Measurements from ENCODE around the gene PNPT1. TPM values are rescaled to one million over a fixed set of nuclear protein-coding genes. Genes with fewer than 3 reads are reported as not detected.

Gene PNPT1
- total RNA-seq, 1 experiment from 2014 or later: 33.4 TPM

DNA sequence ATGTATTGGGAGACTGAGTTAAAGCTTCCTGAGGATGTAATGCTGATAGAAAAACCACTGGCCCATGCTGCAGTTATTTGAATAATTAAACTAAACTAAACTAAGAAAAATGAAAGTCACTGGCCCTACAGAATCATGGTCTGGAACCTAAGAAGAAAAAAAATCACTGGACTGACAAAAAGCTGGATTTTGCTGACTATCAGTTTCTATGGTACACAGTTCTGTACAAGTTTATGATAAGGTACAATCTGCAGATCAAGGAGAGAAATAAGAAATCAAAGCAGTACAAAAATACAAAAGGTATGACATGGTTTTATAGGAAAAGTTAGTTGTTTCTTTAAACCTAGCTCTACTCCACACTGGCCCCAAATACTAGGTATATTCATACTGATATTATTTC lies 91.8 kb downstream of the PNPT1 start:
- TF ChIP-seq, protein P1, sequence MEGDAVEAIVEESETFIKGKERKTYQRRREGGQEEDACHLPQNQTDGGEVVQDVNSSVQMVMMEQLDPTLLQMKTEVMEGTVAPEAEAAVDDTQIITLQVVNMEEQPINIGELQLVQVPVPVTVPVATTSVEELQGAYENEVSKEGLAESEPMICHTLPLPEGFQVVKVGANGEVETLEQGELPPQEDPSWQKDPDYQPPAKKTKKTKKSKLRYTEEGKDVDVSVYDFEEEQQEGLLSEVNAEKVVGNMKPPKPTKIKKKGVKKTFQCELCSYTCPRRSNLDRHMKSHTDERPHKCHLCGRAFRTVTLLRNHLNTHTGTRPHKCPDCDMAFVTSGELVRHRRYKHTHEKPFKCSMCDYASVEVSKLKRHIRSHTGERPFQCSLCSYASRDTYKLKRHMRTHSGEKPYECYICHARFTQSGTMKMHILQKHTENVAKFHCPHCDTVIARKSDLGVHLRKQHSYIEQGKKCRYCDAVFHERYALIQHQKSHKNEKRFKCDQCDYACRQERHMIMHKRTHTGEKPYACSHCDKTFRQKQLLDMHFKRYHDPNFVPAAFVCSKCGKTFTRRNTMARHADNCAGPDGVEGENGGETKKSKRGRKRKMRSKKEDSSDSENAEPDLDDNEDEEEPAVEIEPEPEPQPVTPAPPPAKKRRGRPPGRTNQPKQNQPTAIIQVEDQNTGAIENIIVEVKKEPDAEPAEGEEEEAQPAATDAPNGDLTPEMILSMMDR (conservative IDR thresholded peaks at IDR 0.05): no peak
- Mint-ChIP-seq H3K27me3 (ENCODE audit: low read depth) (no peaks in the 10 kb centered on the region), H3K36me3 (ENCODE audit: insufficient read depth in 1 of 3, low read depth in 3 of 3) (peaks cover 5 to 36% (median 27%) of the 10 kb centered on the region in 3 experiments; a peak in 5 of 7 replicates), H3K9me3 (no peaks in the 10 kb centered on the region), H3K4me1 (no peaks in the 10 kb centered on the region), H3K27ac (no peak overlapping the region), H3K4me3 (no peak overlapping the region)
- no peak overlapping the region for H2AK5ac ChIP-seq (ENCODE audit: insufficient read length, low read length)
- no peak overlapping the region for H3K9ac ChIP-seq (ENCODE audit: extremely low read depth, insufficient read length, low read length)
- no peaks in the 10 kb centered on the region for H3K4me1 ChIP-seq (ENCODE audit: insufficient read depth, low read length)
- no peak overlapping the region for H2BK20ac ChIP-seq (ENCODE audit: low read depth, low read length, poor library complexity, severe bottlenecking)
- H3T11ph ChIP-seq (ENCODE audit: low read length): no peak overlapping the region
- H3K18ac ChIP-seq (ENCODE audit: insufficient read length, low read depth, low read length): no peak overlapping the region
- H3K27ac ChIP-seq (ENCODE audit: insufficient read length, low read depth, low read length): no peak overlapping the region
- H2BK12ac ChIP-seq (ENCODE audit: insufficient read length, low read depth, low read length): no peak overlapping the region
- DNase-seq: no peak
- H2BK120ac ChIP-seq (ENCODE audit: low read depth, low read length, poor library complexity, severe bottlenecking): no peak overlapping the region
- no peak overlapping the region for H2BK15ac ChIP-seq (ENCODE audit: low read depth, low read length)
- no peak overlapping the region for H4K5ac ChIP-seq (ENCODE audit: insufficient read length, low read depth, low read length)
- H4K20me1 ChIP-seq (ENCODE audit: control insufficient read depth, insufficient read depth, insufficient read length): no peaks in the 10 kb centered on the region
- no peaks in the 10 kb centered on the region for H3K27me3 ChIP-seq (ENCODE audit: insufficient read depth, low read length)
- H2BK5ac ChIP-seq (ENCODE audit: insufficient read length, low read length): no peak overlapping the region
- no peaks in the 10 kb centered on the region for H3K79me1 ChIP-seq (ENCODE audit: insufficient read depth, low read depth, low read length, poor library complexity, severe bottlenecking)
- H3K9me3 ChIP-seq (ENCODE audit: control insufficient read depth, low read depth, low read length): no peaks in the 10 kb centered on the region
- no peak overlapping the region for H3K4me2 ChIP-seq (ENCODE audit: insufficient read depth, insufficient read length, low read length)
- H4K91ac ChIP-seq (ENCODE audit: insufficient read length, low read depth, low read length): no peak overlapping the region
- H3K56ac ChIP-seq (ENCODE audit: insufficient read length, low read depth, low read length): no peak overlapping the region
- H3K4ac ChIP-seq (ENCODE audit: low read depth, low read length): no peak overlapping the region
- H2AFZ ChIP-seq (ENCODE audit: low read length): no peak overlapping the region
- no peaks in the 10 kb centered on the region for H3K79me2 ChIP-seq (ENCODE audit: insufficient read depth, low read length)
- no peak overlapping the region for H3K23ac ChIP-seq (ENCODE audit: insufficient read length, low read depth, low read length)
- no peak overlapping the region for H4K8ac ChIP-seq (replicated peaks; ENCODE audit: insufficient read length, low read depth, low read length)
- no peaks in the 10 kb centered on the region for H3K23me2 ChIP-seq (ENCODE audit: insufficient read length, low read depth, low read length, poor library complexity, severe bottlenecking)
- no peak overlapping the region for H3K14ac ChIP-seq (ENCODE audit: insufficient read depth, low read length)

Measured in H9 (cell line).